WTC11 (cell line): ENCODE data around the gene SECISBP2L. TPM values are rescaled to one million over a fixed set of nuclear protein-coding genes. Genes with fewer than 3 reads are reported as not detected.

Experiments used
- ATAC-seq: fragments of 200-7000 bp; cut with Tn5 transposase; 2 replicates; pipeline ENCODE4 v1.10.0; 2021; ENCODE audit warnings: mild to moderate bottlenecking, moderate library complexity
- CTCF ChIA-PET: fragments of 300-600 bp; sonication (Branson Sonifier 250); formaldehyde crosslinking; loops from one replicate; lab custom pipeline; 2021; ENCODE audit warnings: antibody characterized with exemption; lab: Charles Lee
- POLR2A ChIA-PET: fragments of 350-600 bp; sonication (Branson Sonifier 250); formaldehyde crosslinking; loops from one replicate; lab custom pipeline; 2021; ENCODE audit warnings: antibody characterized with exemption; lab: Charles Lee
- DNase-seq: peaks from one replicate; pipeline ENCODE4 v3.0.0; 2021; ENCODE audit warnings: low spot score
- H3K27ac Mint-ChIP-seq: 2 replicates; pipeline ENCODE4 v1.8.0; 2021; ENCODE audit warnings: mixed read lengths
- H3K27me3 Mint-ChIP-seq: 2 replicates; pipeline ENCODE4 v1.8.0; 2021; ENCODE audit warnings: low read depth, mild to moderate bottlenecking, moderate library complexity, mixed read lengths
- H3K36me3 Mint-ChIP-seq: 2 replicates; pipeline ENCODE4 v1.8.0; 2021; ENCODE audit warnings: mixed read lengths
- H3K4me1 Mint-ChIP-seq: 2 replicates; pipeline ENCODE4 v1.8.0; 2022; ENCODE audit warnings: mixed read lengths
- H3K4me3 Mint-ChIP-seq: 2 replicates; pipeline ENCODE4 v1.8.0; 2021; ENCODE audit warnings: mild to moderate bottlenecking, moderate library complexity, mixed read lengths
- H3K9me3 Mint-ChIP-seq: 2 replicates; pipeline ENCODE4 v1.8.0; 2021; ENCODE audit warnings: mixed read lengths
- ELF4 ChIP-seq: sonication (generic); formaldehyde crosslinking; IDR thresholded peaks from 2 replicates; pipeline ENCODE4 v1.8.1; 2022; ENCODE audit warnings: low read depth, mild to moderate bottlenecking, moderate library complexity, missing genetic modification reagents
- FOXK1 ChIP-seq: sonication (generic); formaldehyde crosslinking; IDR thresholded peaks from 2 replicates; pipeline ENCODE4 v1.8.0; 2022; ENCODE audit warnings: mild to moderate bottlenecking, moderate library complexity, missing genetic modification reagents
- HMGA2 ChIP-seq: fragments of 250-450 bp; sonication (Bioruptor Pico); IDR thresholded peaks from 2 replicates; pipeline ENCODE4 v1.4.0; 2021; ENCODE audit warnings: mild to moderate bottlenecking, moderate library complexity
- JUN ChIP-seq: sonication (generic); formaldehyde crosslinking; IDR thresholded peaks from 2 replicates; pipeline ENCODE4 v1.8.0; 2023; ENCODE audit warnings: mild to moderate bottlenecking, missing genetic modification reagents
- NFATC4 ChIP-seq: fragments of 250-450 bp; sonication (Bioruptor Pico); IDR thresholded peaks from 2 replicates; pipeline ENCODE4 v1.9.0; 2021; ENCODE audit warnings: mild to moderate bottlenecking
- NFE2L1 ChIP-seq: sonication (generic); formaldehyde crosslinking; IDR thresholded peaks from 2 replicates; pipeline ENCODE4 v1.8.1; 2023; ENCODE audit warnings: missing genetic modification reagents
- NFYB ChIP-seq: sonication (generic); formaldehyde crosslinking; conservative IDR thresholded peaks from 2 replicates; pipeline ENCODE4 v1.8.0; 2022; ENCODE audit warnings: low read depth, missing genetic modification reagents
- NR1H2 ChIP-seq: sonication (generic); formaldehyde crosslinking; IDR thresholded peaks from 2 replicates; pipeline ENCODE4 v1.9.0; 2021; ENCODE audit warnings: mild to moderate bottlenecking, moderate library complexity, missing genetic modification reagents
- SMAD3 ChIP-seq: sonication (generic); formaldehyde crosslinking; IDR thresholded peaks from 2 replicates; pipeline ENCODE4 v1.8.0; 2022; ENCODE audit warnings: missing genetic modification reagents, mild to moderate bottlenecking, borderline replicate concordance
- SOX15 ChIP-seq: fragments of 250-450 bp; sonication (Bioruptor Pico); IDR thresholded peaks from 2 replicates; pipeline ENCODE4 v1.9.0; 2021; ENCODE audit warnings: mild to moderate bottlenecking
- ZNF219 ChIP-seq: sonication (generic); formaldehyde crosslinking; IDR thresholded peaks from 2 replicates; pipeline ENCODE4 v1.8.0; 2023; ENCODE audit warnings: missing genetic modification reagents, mild to moderate bottlenecking, borderline replicate concordance
- ZNF423 ChIP-seq: fragments of 250-450 bp; sonication (Bioruptor Pico); IDR thresholded peaks from 2 replicates; pipeline ENCODE4 v2.1.2; 2022; ENCODE audit warnings: mild to moderate bottlenecking, moderate library complexity
- total RNA-seq: library from RNA; stranded (reverse); gene quantifications from 3 replicates; pipeline ENCODE4 v1.2.3, GENCODE V29; 2021
- TF ChIP-seq, protein P1 (sequence below): sonication (generic); formaldehyde crosslinking; IDR thresholded peaks from 2 replicates; pipeline ENCODE4 v1.8.0; 2023; ENCODE audit warnings: mild to moderate bottlenecking, missing genetic modification reagents
- TF ChIP-seq, protein P2 (sequence below): sonication (generic); formaldehyde crosslinking; IDR thresholded peaks from 2 replicates; pipeline ENCODE4 v1.8.1; 2023; ENCODE audit warnings: mild to moderate bottlenecking, moderate library complexity, missing genetic modification reagents
- TF ChIP-seq, protein P3 (sequence below): fragments of 250-450 bp; sonication (Bioruptor Pico); IDR thresholded peaks from 2 replicates; pipeline ENCODE4 v1.8.0; 2021; ENCODE audit warnings: mild to moderate bottlenecking
- TF ChIP-seq, protein P4 (sequence below): sonication (generic); formaldehyde crosslinking; IDR thresholded peaks from 2 replicates; pipeline ENCODE4 v1.8.1; 2022; ENCODE audit warnings: low read depth, mild to moderate bottlenecking, moderate library complexity, missing genetic modification reagents, borderline replicate concordance
- TF ChIP-seq, protein P5 (sequence below): fragments of 200-600 bp; IDR thresholded peaks from 2 replicates; pipeline ENCODE4 v1.8.0; 2022; ENCODE audit warnings: antibody characterized with exemption
- TF ChIP-seq, protein P6 (sequence below): sonication (generic); formaldehyde crosslinking; IDR thresholded peaks from 2 replicates; pipeline ENCODE4 v1.8.1; 2023; ENCODE audit warnings: mild to moderate bottlenecking, missing genetic modification reagents, moderate library complexity

The SECISBP2L gene
- total RNA-seq, 1 experiment from 2014 or later = 30.4 TPM

DNA sequence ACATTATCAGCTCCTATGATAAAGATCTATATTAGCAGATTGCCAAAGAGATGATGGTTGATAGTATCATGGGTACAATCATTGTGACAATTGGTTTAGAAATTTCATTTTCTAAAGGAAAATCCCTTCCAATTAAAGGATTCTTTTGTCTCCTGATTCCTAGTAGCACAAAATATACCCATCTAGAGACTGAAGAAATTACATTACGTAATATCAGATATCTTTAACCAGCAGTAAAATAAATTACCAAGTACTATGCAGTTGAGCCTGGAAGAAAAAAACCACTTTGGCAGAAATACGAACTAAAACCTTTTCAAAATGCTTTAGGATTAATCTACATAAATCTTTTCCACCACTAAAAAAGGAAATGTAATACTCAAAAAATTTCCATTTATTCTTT lies 46.9 kb downstream of the SECISBP2L start (continued):
- TF ChIP-seq, protein P1, sequence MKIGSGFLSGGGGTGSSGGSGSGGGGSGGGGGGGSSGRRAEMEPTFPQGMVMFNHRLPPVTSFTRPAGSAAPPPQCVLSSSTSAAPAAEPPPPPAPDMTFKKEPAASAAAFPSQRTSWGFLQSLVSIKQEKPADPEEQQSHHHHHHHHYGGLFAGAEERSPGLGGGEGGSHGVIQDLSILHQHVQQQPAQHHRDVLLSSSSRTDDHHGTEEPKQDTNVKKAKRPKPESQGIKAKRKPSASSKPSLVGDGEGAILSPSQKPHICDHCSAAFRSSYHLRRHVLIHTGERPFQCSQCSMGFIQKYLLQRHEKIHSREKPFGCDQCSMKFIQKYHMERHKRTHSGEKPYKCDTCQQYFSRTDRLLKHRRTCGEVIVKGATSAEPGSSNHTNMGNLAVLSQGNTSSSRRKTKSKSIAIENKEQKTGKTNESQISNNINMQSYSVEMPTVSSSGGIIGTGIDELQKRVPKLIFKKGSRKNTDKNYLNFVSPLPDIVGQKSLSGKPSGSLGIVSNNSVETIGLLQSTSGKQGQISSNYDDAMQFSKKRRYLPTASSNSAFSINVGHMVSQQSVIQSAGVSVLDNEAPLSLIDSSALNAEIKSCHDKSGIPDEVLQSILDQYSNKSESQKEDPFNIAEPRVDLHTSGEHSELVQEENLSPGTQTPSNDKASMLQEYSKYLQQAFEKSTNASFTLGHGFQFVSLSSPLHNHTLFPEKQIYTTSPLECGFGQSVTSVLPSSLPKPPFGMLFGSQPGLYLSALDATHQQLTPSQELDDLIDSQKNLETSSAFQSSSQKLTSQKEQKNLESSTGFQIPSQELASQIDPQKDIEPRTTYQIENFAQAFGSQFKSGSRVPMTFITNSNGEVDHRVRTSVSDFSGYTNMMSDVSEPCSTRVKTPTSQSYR (CRISPR knock-in tag) = no peak
- TF ChIP-seq ZNF219 (no peak), SOX15 (CRISPR knock-in tag) (no peak)
- TF ChIP-seq, protein P2, sequence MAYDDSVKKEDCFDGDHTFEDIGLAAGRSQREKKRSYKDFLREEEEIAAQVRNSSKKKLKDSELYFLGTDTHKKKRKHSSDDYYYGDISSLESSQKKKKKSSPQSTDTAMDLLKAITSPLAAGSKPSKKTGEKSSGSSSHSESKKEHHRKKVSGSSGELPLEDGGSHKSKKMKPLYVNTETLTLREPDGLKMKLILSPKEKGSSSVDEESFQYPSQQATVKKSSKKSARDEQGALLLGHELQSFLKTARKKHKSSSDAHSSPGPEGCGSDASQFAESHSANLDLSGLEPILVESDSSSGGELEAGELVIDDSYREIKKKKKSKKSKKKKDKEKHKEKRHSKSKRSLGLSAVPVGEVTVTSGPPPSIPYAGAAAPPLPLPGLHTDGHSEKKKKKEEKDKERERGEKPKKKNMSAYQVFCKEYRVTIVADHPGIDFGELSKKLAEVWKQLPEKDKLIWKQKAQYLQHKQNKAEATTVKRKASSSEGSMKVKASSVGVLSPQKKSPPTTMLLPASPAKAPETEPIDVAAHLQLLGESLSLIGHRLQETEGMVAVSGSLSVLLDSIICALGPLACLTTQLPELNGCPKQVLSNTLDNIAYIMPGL (CRISPR knock-in tag) = no peak
- TF ChIP-seq, all 79 proteins: peak for 0

DNA sequence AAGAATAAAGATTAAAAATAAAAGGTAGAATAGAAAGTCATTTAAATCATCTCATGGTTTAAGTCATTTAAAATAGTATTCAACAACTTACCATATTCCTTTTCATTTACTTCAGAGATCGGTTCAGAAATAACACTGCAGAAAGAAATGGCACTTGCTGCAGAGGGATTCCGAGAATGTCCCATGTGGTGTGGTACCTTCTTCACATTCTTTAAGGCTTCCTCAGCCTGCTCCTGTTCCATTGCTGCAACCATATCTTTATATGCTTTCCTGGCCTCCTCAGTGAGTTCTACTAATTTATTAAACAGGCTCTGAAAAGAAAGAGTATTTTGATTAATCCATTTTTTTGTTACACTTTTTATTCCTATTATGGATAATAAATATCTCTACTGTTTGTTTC lies 50.0 kb downstream of the SECISBP2L start:
- H3K4me3 Mint-ChIP-seq = no peak overlapping the region
- peaks cover 46% of the 10 kb centered on the region for H3K36me3 Mint-ChIP-seq
- H3K27ac Mint-ChIP-seq = no peak overlapping the region
- ChIA-PET CTCF (no interaction called here), POLR2A (no interaction called here)
- no peaks in the 10 kb centered on the region for H3K27me3 Mint-ChIP-seq
- H3K9me3 Mint-ChIP-seq = no peaks in the 10 kb centered on the region
- DNase-seq = no peak
- no peak for ATAC-seq
- TF ChIP-seq NR1H2 = no peak
- no peak for TF ChIP-seq ZNF423 (CRISPR knock-in tag)
- TF ChIP-seq NFYB (CRISPR knock-in tag) = no peak
- TF ChIP-seq, protein P3, sequence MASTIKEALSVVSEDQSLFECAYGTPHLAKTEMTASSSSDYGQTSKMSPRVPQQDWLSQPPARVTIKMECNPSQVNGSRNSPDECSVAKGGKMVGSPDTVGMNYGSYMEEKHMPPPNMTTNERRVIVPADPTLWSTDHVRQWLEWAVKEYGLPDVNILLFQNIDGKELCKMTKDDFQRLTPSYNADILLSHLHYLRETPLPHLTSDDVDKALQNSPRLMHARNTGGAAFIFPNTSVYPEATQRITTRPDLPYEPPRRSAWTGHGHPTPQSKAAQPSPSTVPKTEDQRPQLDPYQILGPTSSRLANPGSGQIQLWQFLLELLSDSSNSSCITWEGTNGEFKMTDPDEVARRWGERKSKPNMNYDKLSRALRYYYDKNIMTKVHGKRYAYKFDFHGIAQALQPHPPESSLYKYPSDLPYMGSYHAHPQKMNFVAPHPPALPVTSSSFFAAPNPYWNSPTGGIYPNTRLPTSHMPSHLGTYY (CRISPR knock-in tag) = no peak
- TF ChIP-seq, protein P4, sequence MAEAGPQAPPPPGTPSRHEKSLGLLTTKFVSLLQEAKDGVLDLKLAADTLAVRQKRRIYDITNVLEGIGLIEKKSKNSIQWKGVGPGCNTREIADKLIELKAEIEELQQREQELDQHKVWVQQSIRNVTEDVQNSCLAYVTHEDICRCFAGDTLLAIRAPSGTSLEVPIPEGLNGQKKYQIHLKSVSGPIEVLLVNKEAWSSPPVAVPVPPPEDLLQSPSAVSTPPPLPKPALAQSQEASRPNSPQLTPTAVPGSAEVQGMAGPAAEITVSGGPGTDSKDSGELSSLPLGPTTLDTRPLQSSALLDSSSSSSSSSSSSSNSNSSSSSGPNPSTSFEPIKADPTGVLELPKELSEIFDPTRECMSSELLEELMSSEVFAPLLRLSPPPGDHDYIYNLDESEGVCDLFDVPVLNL = no peak
- TF ChIP-seq, protein P5, sequence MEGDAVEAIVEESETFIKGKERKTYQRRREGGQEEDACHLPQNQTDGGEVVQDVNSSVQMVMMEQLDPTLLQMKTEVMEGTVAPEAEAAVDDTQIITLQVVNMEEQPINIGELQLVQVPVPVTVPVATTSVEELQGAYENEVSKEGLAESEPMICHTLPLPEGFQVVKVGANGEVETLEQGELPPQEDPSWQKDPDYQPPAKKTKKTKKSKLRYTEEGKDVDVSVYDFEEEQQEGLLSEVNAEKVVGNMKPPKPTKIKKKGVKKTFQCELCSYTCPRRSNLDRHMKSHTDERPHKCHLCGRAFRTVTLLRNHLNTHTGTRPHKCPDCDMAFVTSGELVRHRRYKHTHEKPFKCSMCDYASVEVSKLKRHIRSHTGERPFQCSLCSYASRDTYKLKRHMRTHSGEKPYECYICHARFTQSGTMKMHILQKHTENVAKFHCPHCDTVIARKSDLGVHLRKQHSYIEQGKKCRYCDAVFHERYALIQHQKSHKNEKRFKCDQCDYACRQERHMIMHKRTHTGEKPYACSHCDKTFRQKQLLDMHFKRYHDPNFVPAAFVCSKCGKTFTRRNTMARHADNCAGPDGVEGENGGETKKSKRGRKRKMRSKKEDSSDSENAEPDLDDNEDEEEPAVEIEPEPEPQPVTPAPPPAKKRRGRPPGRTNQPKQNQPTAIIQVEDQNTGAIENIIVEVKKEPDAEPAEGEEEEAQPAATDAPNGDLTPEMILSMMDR = no peak
- TF ChIP-seq SMAD3 (CRISPR knock-in tag) = no peak
- no peak for TF ChIP-seq NFE2L1
- H3K4me1 Mint-ChIP-seq = no peaks in the 10 kb centered on the region

DNA sequence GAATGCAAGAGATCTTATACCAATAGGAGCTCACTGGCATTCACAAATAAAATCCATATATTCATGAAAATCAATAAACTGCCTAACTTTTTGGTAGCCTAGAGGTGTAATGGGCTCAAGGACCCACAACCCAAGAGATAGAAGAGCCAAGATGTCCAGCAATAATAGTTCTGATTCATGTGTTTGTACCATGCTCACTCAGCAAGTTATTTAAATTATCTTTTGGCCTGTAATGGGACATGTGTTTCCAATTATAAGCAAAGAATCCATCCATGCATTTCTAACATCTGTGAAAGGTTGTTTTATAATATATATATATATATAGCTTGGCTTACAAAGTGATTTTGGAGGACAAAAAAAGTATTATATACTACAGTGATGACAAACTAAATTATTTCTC lies 52.9 kb downstream of the SECISBP2L start:
- no peak for ATAC-seq
- no peak for TF ChIP-seq ELF4 (CRISPR knock-in tag)
- TF ChIP-seq JUN = no peak
- TF ChIP-seq SOX15 (CRISPR knock-in tag) = no peak
- TF ChIP-seq HMGA2 (CRISPR knock-in tag) = no peak
- TF ChIP-seq NFATC4 = no peak
- no peak for TF ChIP-seq FOXK1 (CRISPR knock-in tag)
- TF ChIP-seq, protein P6, sequence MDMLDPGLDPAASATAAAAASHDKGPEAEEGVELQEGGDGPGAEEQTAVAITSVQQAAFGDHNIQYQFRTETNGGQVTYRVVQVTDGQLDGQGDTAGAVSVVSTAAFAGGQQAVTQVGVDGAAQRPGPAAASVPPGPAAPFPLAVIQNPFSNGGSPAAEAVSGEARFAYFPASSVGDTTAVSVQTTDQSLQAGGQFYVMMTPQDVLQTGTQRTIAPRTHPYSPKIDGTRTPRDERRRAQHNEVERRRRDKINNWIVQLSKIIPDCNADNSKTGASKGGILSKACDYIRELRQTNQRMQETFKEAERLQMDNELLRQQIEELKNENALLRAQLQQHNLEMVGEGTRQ (CRISPR knock-in tag) = no peak
- TF ChIP-seq, all 79 proteins: peak for 0
- no peak for DNase-seq
- ChIA-PET POLR2A (no interaction called here), CTCF (interaction anchor here (1.4 to 2.7 kb wide), 3 partner anchors 18 to 232 kb away, joined by 3 to 8 read pairs (median 5); partner anchors contain the start of gene SHC4)
- H3K4me1 Mint-ChIP-seq = no peaks in the 10 kb centered on the region
- H3K9me3 Mint-ChIP-seq = no peaks in the 10 kb centered on the region
- peaks cover 34% of the 10 kb centered on the region for H3K36me3 Mint-ChIP-seq
- no peak overlapping the region for H3K4me3 Mint-ChIP-seq
- no peak overlapping the region for H3K27ac Mint-ChIP-seq
- H3K27me3 Mint-ChIP-seq = no peaks in the 10 kb centered on the region
